ENCODE measurements around the gene DGKD. TPM values are rescaled to one million over a fixed set of nuclear protein-coding genes. Genes with fewer than 3 reads are reported as not detected.

DGKD gene
- total and polyA plus RNA-seq, 2 donors (not counting 1 experiment from before 2014, with no cell fraction given), result 224 to 396 TPM

GRCh38 chr2:233320470-233320869, 33.8 kb upstream of the DGKD start:
- TF ChIP-seq EZH2 (IDR thresholded peaks at IDR 0.05; ENCODE audit: borderline replicate concordance, insufficient read depth, low read depth, low read length, poor library complexity, severe bottlenecking), result no peak
- TF ChIP-seq CTCF (IDR thresholded peaks at IDR 0.05), result no peak
- peaks cover 49% of the 10 kb centered on the region for H3K4me1 Mint-ChIP-seq
- WGBS (ENCODE audit: insufficient coverage), result 97% methylated on average over 14 of the region's 17 CpGs
- no peaks in the 10 kb centered on the region for H3K27me3 Mint-ChIP-seq
- ATAC-seq (ENCODE audit: low read depth) (no peak), DNase-seq (no peak)
- H3K27me3 ChIP-seq (replicated peaks in 1 of 4; ENCODE audit: control extremely low read depth in 1 of 4, control insufficient read depth in 3 of 4, insufficient read depth in 4 of 4, low read length in 3 of 4), result no peaks in the 10 kb centered on the region
- H3K79me2 ChIP-seq (ENCODE audit: control insufficient read depth, insufficient read depth, low read length), result no peaks in the 10 kb centered on the region
- no peaks in the 10 kb centered on the region for H3K36me3 ChIP-seq (replicated peaks in 1 of 2; ENCODE audit: control extremely low read depth in 1 of 2, control insufficient read depth in 1 of 2, extremely low read depth in 1 of 2, insufficient read depth in 2 of 2, low read length in 1 of 2)
- H3K9me3 ChIP-seq (ENCODE audit: control extremely low read depth in 1 of 3, control insufficient read depth in 2 of 3, insufficient read depth in 1 of 3, low read length in 2 of 3), result peaks cover 0 to 3% (median 0%) of the 10 kb centered on the region in 3 donors
- H3K27ac Mint-ChIP-seq, result no peak overlapping the region
- CTCF ChIA-PET, result interaction anchor here (1.1 to 2.7 kb wide), 5 partner anchors 11 to 53 kb away, joined by 3 to 8 read pairs (median 3); partner anchors contain the start of gene DGKD
- H3K9me3 Mint-ChIP-seq (ENCODE audit: insufficient read depth), result no peaks in the 10 kb centered on the region
- POLR2A ChIA-PET, result interaction anchor here (0.5 to 1.9 kb wide), 3 partner anchors 23 to 37 kb away, joined by 3 to 7 read pairs (median 3); partner anchors contain the start of gene DGKD
- peaks cover 31 to 49% of the 10 kb centered on the region in 2 donors for H3K4me1 ChIP-seq (ENCODE audit: control insufficient read depth in 2 of 2, insufficient read depth in 2 of 2, low read length in 2 of 2)
- H3K27ac ChIP-seq (ENCODE audit: low read length in 2 of 2), result no peak overlapping the region
- H2AFZ ChIP-seq (ENCODE audit: insufficient read depth, low read depth, low read length, poor library complexity, severe bottlenecking), result no peak overlapping the region
- H3K4me3 Mint-ChIP-seq, result no peak overlapping the region
- H3K9ac ChIP-seq (ENCODE audit: low read length), result no peak overlapping the region
- intact Hi-C loops (cut with micrococcal nuclease), result loop anchor here (5.0 kb wide), 1 partner anchor 37 kb away; no protein-coding TSS in a partner anchor
- H3K4me3 ChIP-seq (ENCODE audit: control extremely low read depth in 1 of 5, extremely low read depth in 1 of 5, insufficient read depth in 1 of 5, low read depth in 2 of 5, low read length in 4 of 5), result no peak overlapping the region
- H4K20me1 ChIP-seq (ENCODE audit: control insufficient read depth, insufficient read depth, low read length, poor library complexity, severe bottlenecking), result no peaks in the 10 kb centered on the region
- no peak overlapping the region for H3K4me2 ChIP-seq (replicated peaks; ENCODE audit: low read depth, low read length, poor library complexity, severe bottlenecking)

- no peaks in the 10 kb centered on the region for H3K9me3 Mint-ChIP-seq (ENCODE audit: insufficient read depth)
- H3K36me3 ChIP-seq (replicated peaks in 1 of 2; ENCODE audit: control extremely low read depth in 1 of 2, control insufficient read depth in 1 of 2, extremely low read depth in 1 of 2, insufficient read depth in 2 of 2, low read length in 1 of 2), result no peaks in the 10 kb centered on the region
- peak overlapping the region in 1 of 5 experiments; percentile 4 for H3K4me3 ChIP-seq (ENCODE audit: control extremely low read depth in 1 of 5, extremely low read depth in 1 of 5, insufficient read depth in 1 of 5, low read depth in 2 of 5, low read length in 4 of 5)
- ATAC-seq (ENCODE audit: low read depth) (no peak), DNase-seq (no peak)
- 73% methylated on average over 4 of the region's 6 CpGs for WGBS (ENCODE audit: insufficient coverage)
- no peaks in the 10 kb centered on the region for H3K79me2 ChIP-seq (ENCODE audit: control insufficient read depth, insufficient read depth, low read length)
- H2AFZ ChIP-seq (ENCODE audit: insufficient read depth, low read depth, low read length, poor library complexity, severe bottlenecking), result no peak overlapping the region
- peaks cover 36 to 56% of the 10 kb centered on the region in 2 donors for H3K4me1 ChIP-seq (ENCODE audit: control insufficient read depth in 2 of 2, insufficient read depth in 2 of 2, low read length in 2 of 2)
- H3K9ac ChIP-seq (ENCODE audit: low read length), result no peak overlapping the region
- no peaks in the 10 kb centered on the region for H4K20me1 ChIP-seq (ENCODE audit: control insufficient read depth, insufficient read depth, low read length, poor library complexity, severe bottlenecking)
- no peaks in the 10 kb centered on the region for H3K27me3 ChIP-seq (replicated peaks in 1 of 4; ENCODE audit: control extremely low read depth in 1 of 4, control insufficient read depth in 3 of 4, insufficient read depth in 4 of 4, low read length in 3 of 4)
- ChIA-PET POLR2A (interaction anchor here (0.6 to 1.9 kb wide), 5 partner anchors 11 to 634 kb away, joined by 3 to 7 read pairs (median 3); partner anchors contain the start of gene DGKD), CTCF (interaction anchor here (1.1 to 2.7 kb wide), 6 partner anchors 10 to 53 kb away, joined by 3 to 10 read pairs (median 4); no protein-coding TSS in a partner anchor)
- H3K27ac Mint-ChIP-seq, result peak overlapping the region; percentile 48
- peak overlapping the region; percentile 38 for H3K4me3 Mint-ChIP-seq
- H3K27me3 Mint-ChIP-seq, result no peaks in the 10 kb centered on the region
- H3K4me1 Mint-ChIP-seq, result peaks cover 55% of the 10 kb centered on the region
- no peak for TF ChIP-seq EZH2 (IDR thresholded peaks at IDR 0.05; ENCODE audit: borderline replicate concordance, insufficient read depth, low read depth, low read length, poor library complexity, severe bottlenecking)
- TF ChIP-seq CTCF (IDR thresholded peaks at IDR 0.05), result no peak
- H3K4me2 ChIP-seq (replicated peaks; ENCODE audit: low read depth, low read length, poor library complexity, severe bottlenecking), result peak overlapping the region; percentile 53
- H3K9me3 ChIP-seq (ENCODE audit: control extremely low read depth in 1 of 3, control insufficient read depth in 2 of 3, insufficient read depth in 1 of 3, low read length in 2 of 3), result peaks cover 0 to 9% (median 0%) of the 10 kb centered on the region in 3 donors
- intact Hi-C loops (cut with micrococcal nuclease), result loop anchor here (5.0 kb wide), 1 partner anchor 36 kb away; no protein-coding TSS in a partner anchor
- no peak overlapping the region for H3K27ac ChIP-seq (ENCODE audit: low read length in 2 of 2)
Measured at GRCh38 chr2:233321166-233321565, 33.1 kb upstream of the DGKD start.
